ENCODE data around the gene COL24A1. TPM values are rescaled to one million over a fixed set of nuclear protein-coding genes. Genes with fewer than 3 reads are reported as not detected.

COL24A1 gene
- total RNA-seq, 1 experiment from 2014 or later, result 0.35 TPM

- H2AFZ ChIP-seq (ENCODE audit: low read length), result no peak overlapping the region
These were observed 2.0 kb downstream of the COL24A1 start for GRCh38 chr1:86154571-86155050.

More at GRCh38 chr1:86154571-86155050, 2.0 kb downstream of the COL24A1 start:
- peak overlapping the region; percentile 55 to 76 for H3K4me3 Mint-ChIP-seq
- no peak overlapping the region for H4K5ac ChIP-seq (ENCODE audit: insufficient read length, low read depth, low read length)
- H3K27me3 Mint-ChIP-seq (ENCODE audit: low read depth), result peaks cover 80% of the 10 kb centered on the region
- H3K23me2 ChIP-seq (ENCODE audit: insufficient read length, low read depth, low read length, poor library complexity, severe bottlenecking), result peaks cover 16% of the 10 kb centered on the region
- no peak overlapping the region for H3K9ac ChIP-seq (ENCODE audit: extremely low read depth, insufficient read length, low read length)
- WGBS (ENCODE audit: extremely low coverage, insufficient read length, low lambda C conversion rate), result no CpG with 5 or more reads among the region's 20 CpGs
- no peaks in the 10 kb centered on the region for H3K9me3 ChIP-seq (ENCODE audit: control insufficient read depth, low read depth, low read length)
- H2BK20ac ChIP-seq (ENCODE audit: low read depth, low read length, poor library complexity, severe bottlenecking), result no peak overlapping the region
- peak overlapping the region; percentile 53 for H3K14ac ChIP-seq (ENCODE audit: insufficient read depth, low read length)
- no peak overlapping the region for H2BK15ac ChIP-seq (ENCODE audit: low read depth, low read length)
- peak overlapping the region; percentile 99 for H3K4me2 ChIP-seq (ENCODE audit: insufficient read depth, insufficient read length, low read length)
- H3K27me3 ChIP-seq (ENCODE audit: insufficient read depth, low read length), result peaks cover 24% of the 10 kb centered on the region
- H3K36me3 Mint-ChIP-seq (ENCODE audit: insufficient read depth in 1 of 3, low read depth in 3 of 3), result no peaks in the 10 kb centered on the region
- H2BK12ac ChIP-seq (ENCODE audit: insufficient read length, low read depth, low read length), result no peak overlapping the region
- H3K27ac ChIP-seq (ENCODE audit: insufficient read length, low read depth, low read length), result no peak overlapping the region
- no peak overlapping the region for H3T11ph ChIP-seq (ENCODE audit: low read length)
- H3K18ac ChIP-seq (ENCODE audit: insufficient read length, low read depth, low read length), result no peak overlapping the region
- no peak overlapping the region for H3K23ac ChIP-seq (ENCODE audit: insufficient read length, low read depth, low read length)
- H3K56ac ChIP-seq (ENCODE audit: insufficient read length, low read depth, low read length), result no peak overlapping the region
- H4K91ac ChIP-seq (ENCODE audit: insufficient read length, low read depth, low read length), result no peak overlapping the region
- no peaks in the 10 kb centered on the region for H3K79me1 ChIP-seq (ENCODE audit: insufficient read depth, low read depth, low read length, poor library complexity, severe bottlenecking)
- no peak for TF ChIP-seq CTCF (conservative IDR thresholded peaks at IDR 0.05)
- no peak overlapping the region for H2AK5ac ChIP-seq (ENCODE audit: insufficient read length, low read length)
- no peaks in the 10 kb centered on the region for H3K79me2 ChIP-seq (ENCODE audit: insufficient read depth, low read length)
- no peak overlapping the region for H2BK120ac ChIP-seq (ENCODE audit: low read depth, low read length, poor library complexity, severe bottlenecking)
- no peak overlapping the region for H2BK5ac ChIP-seq (ENCODE audit: insufficient read length, low read length)
- peaks cover 2% of the 10 kb centered on the region; the same call in 1 of the 2 replicates for H3K4me1 ChIP-seq (ENCODE audit: insufficient read depth, low read length)
- no peaks in the 10 kb centered on the region for H4K20me1 ChIP-seq (ENCODE audit: control insufficient read depth, insufficient read depth, insufficient read length)
- peak; percentile 62 for DNase-seq
- no peak overlapping the region for H3K27ac Mint-ChIP-seq
- peaks cover 0 to 4% of the 10 kb centered on the region in 2 experiments; a peak in 1 of 5 replicates for H3K9me3 Mint-ChIP-seq
- H3K4me1 Mint-ChIP-seq, result peaks cover 14 to 22% of the 10 kb centered on the region in 2 experiments; a peak in 3 of 4 replicates
- no peak overlapping the region for H4K8ac ChIP-seq (replicated peaks; ENCODE audit: insufficient read length, low read depth, low read length)
- no peak overlapping the region for H3K4ac ChIP-seq (ENCODE audit: low read depth, low read length)
